GM18861 (cell line): ENCODE results near the gene TFR2.
A peak's percentile ranks its signal among the peaks of the same experiment; 100 is the strongest.

Experiments used
- ATAC-seq: cut with Tn5 transposase; IDR thresholded peaks from one replicate; pipeline ENCODE4 v1.9.1; 2021; ENCODE audit not compliant: unreplicated experiment

TFR2 gene

DNA sequence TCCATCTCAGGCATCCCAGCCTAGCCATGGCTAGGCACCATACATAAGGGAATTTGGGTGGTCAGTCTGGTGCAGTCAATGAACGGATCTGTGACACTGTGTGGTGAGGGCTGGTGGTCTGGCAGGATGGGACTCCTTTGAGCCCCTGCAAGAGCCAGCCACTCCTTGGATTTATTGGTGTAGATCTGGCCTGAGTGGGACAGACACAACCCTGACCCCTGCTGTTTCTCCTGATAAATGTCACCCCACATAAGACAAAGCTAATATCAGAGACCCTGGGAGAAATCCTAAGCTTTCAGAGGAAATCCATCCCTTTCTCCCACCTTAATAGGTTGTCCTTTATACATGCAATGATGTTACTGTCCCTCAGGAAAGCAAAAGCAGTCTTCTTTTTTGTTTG lies 52.9 kb downstream of the TFR2 start:
- no peak for ATAC-seq

GRCh38 chr7:100586266-100587025 lies 54.9 kb downstream of the TFR2 start, which contains the start of gene FBXO24:
FBXO24 (plus strand) TSS chr7:100586328; CDS start chr7:100586626, 298 bp downstream.
- ATAC-seq, result peak; percentile 79

DNA sequence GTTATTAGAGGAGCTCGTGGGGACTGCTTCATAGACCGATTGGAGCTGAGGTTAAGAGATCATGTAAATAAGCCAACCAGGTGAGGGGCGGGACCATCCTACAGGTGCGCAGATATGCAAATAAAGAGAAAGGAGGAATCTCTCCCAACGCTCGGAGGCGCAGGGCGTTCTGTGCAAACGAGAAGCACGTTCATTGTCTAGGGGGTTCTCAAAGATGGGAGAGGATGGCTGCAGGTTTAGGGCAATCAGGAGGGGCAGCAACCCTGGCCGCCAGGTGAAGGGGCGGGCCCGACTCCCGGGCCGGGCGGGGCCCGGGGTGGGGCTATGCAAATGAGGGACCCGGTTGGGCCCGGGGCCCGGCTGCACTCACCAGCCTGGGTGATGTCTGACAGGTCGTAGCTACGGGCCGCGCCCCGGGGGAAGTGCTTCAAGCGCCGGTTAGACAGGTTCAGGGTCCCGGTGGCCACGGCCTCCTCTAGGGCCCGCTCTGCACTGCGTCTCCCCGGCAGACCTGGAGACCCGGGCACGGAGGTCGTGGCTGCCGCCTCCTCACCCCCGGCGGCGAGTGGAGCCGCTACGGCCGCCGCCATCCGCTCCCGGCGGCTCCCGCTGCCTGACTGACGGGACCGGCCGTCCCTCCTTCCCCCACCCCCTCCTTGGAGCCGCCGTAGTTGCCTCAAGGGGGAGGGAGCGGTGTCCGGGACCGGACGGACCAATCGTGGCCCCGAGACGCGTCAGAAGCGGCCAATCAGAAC lies 55.7 kb downstream of the TFR2 start, which contains the start of gene LRCH4:
LRCH4 (minus strand) TSS at position 619 of the 755 bp plus-strand sequence; CDS start at position 590, 29 bp downstream.
- ATAC-seq, result peak; percentile 14

DNA sequence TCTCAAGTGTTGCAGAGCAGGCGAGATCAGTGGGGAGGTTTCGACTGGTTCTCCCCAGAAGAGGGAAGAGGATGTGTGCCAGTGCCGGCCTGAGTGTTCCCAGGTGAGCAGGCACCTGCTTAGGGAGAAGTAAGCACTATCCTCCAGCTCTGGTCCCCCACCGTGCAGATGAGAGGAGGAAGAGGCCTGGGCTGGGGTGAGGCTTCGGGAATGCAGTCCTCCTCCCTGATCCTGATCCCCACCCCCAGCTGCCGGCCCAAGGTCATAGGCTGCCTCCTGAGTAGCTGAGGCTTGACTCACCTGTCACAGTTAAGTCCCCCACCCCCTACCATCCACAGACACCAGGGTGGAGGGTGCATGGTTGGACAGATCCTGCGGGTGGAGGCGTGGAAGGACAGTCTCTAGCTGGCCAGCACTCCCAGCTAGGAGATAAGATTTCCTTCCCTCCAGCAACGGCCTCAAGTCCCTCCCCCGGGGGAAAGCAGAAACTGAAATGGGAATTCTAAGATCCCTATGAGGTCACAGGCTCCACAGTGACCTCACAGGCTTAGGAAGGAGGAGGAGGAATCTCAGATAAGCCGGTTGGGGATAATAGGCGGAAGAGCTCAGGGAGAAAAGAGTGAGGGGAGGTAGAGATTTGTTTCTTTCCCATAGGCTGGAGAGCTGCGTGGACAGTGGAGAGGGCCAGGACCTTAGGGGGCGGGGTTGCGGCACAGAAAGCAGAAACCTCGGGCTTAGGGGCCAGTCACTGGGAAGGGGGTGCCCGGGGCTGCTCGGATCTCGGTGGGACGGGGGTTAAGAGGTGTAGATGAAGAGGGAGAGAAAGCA lies 56.5 kb downstream of the TFR2 start:
- no peak for ATAC-seq

DNA sequence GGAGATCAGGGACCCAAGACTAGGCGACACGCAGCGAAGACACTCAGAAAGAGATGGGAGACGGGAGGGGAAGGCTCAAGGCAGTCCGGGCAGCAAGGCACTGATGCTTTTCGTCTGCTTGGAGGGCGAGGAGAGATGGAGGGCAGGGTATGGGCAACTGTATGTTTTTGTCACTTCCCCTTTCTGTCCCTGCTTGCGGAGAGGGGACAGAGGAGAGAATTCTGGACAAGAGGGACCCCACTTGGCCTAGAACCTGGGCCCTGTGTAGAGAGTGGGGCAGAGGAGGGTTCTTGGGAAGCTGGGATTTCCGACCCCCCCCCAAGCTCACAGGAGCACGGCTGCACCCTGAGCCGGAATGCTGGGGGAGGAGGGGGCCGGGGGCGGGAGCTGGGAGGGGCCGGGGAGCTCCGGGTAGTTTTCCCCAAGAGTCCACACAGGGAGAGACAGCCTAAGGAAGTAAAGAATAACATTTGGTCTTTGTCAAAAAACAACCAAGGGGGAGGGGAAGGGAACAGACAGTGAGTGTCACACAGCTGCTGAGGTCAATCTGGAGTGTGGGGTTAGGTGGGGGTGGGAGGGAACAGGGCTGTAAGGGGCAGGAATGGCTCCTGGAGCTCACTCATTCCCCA lies 57.2 kb downstream of the TFR2 start:
- no peak for ATAC-seq

- ATAC-seq, result no peak
Measured at GRCh38 chr7:100583132-100584053, 58.0 kb downstream of the TFR2 start.

DNA sequence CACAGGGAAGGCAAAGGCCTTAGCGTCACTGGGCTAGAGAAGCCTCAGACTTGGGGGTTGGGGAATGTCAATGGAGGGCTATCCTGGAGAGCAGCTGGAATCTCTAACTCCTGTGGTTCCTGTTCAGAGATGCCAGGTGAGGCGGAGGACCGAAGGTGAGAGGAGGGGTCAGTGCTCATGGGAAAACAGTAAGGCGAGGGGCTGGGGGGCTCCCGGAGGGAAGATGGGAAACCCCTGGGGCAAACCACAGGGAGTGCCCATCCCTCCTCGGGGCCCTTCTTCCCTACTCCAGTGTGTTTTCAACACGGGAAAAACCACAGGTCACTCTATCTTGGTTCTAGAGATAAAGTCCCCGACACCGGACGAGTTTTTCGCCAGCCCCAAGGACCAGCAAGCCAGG lies 58.7 kb downstream of the TFR2 start:
- ATAC-seq, result no peak

GRCh38 chr7:100582041-100582579 lies 59.2 kb downstream of the TFR2 start:
- no peak for ATAC-seq

- ATAC-seq, result no peak
Measured at GRCh38 chr7:100580466-100581283, 60.7 kb downstream of the TFR2 start.

- ATAC-seq, result no peak
Measured at GRCh38 chr7:100578246-100579183, 62.8 kb downstream of the TFR2 start.

- ATAC-seq, result no peak
Measured at GRCh38 chr7:100577507-100577906, 63.8 kb downstream of the TFR2 start.

DNA sequence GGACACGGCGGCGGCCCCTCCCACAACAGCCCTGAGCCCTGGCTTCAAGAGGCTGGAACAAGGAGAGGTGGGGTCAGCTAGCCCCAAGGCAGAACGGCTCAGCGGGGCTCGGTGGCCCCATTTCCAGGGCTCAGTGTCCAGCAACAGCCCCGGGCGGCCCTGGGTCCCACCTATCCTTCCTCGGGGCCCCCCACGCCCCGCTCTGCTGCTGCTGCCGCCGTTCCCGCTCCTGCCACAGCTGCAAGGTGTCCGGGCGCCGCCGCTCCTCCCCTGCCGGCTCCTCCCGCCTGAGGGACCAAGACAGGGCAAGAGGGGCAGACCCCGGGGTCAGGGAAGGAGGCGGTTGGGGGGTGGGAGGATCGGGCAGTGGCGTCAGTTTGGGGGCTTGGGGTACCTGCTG lies 64.2 kb downstream of the TFR2 start:
- no peak for ATAC-seq

DNA sequence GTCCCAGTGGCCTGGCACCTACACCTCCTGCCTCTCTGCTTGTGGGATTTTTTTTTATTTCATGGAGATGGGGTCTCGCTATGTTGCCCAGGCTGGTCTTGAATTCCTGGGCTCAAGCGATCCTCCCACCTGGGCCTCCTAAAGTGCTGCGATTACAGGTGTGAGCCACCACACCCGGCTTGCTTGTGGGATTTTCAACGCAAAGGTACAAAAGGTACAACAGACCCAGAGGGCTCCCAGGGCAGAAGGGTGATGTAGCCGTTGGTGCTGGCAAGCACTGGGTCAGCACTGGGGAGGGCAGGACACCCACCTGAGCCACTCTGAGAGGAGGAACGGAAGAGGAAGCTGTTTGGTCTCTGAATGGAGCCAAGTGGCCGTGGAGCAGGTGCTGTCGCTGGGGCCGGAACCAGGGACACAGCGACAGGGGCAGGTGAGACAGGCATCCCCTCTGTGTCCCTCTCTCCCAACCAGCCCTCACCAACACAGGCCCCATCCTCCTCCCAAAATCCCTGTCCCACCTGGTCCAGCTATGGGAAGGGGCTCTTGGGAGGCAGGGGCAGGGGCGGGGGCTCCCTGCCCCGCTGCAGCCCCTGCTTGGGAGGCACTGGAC lies 64.9 kb downstream of the TFR2 start:
- no peak for ATAC-seq

DNA sequence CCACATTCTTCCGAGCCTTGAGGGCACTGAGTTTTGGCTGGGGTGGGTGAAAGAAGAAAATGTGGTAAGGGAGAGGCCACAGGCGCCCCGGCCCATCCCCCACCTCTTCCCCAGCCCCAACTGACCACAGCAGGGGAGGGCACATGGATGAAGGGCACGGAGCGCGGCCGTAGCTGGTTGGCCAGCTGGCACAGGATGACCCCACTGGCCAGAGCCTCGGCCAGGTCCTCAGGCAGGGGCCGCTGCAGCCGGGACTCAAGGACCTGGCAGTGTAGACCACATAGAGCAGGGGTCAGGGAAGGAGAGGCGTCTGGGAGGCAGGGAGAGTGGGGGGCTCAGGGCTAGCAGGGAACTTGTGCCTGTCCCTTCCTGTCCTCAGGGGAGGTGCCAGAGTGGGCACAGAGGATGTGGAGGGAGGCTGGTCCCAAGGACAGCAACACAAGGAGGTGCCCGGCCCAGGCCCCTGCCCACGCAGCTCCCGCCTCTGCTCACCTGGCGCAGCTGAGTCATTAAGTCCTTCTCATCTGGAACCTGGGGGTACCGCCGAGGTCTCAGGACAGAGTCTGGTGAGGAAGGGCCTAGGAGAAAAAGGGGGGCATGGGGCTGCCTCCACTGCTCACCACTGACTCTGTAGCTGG lies 65.5 kb downstream of the TFR2 start:
- no peak for ATAC-seq

GRCh38 chr7:100575206-100575631 lies 66.1 kb downstream of the TFR2 start:
- ATAC-seq, result no peak

- ATAC-seq, result no peak
Measured at GRCh38 chr7:100574362-100575205, 66.8 kb downstream of the TFR2 start.
